SK-N-SH (cell line): ENCODE measurements around the gene BORCS6. TPM values are rescaled to one million over a fixed set of nuclear protein-coding genes. Genes with fewer than 3 reads are reported as not detected.

Experiments
- CTCF ChIA-PET: fragments of 300-600, 350-600 bp; formaldehyde crosslinking; extraction: SDS; loops from one replicate; lab custom pipeline; 2021; lab: Yijun Ruan, JAX
- POLR2A ChIA-PET: fragments of 350-600 bp; sonication (Branson Sonifier 250); formaldehyde crosslinking; extraction: SDS; loops from one replicate; lab custom pipeline; 2020; ENCODE audit warnings: antibody characterized with exemption, inconsistent platforms; lab: Yijun Ruan, JAX
- DNase-seq: peaks from one replicate; pipeline ENCODE4 v3.0.0; 2012
- H2AFZ ChIP-seq: fragments of 200-600 bp; sonication (generic); 2 replicates; pipeline ENCODE4 v1.8.1; 2016; ENCODE audit warnings: antibody characterized with exemption, mild to moderate bottlenecking, low read depth
- H3F3A ChIP-seq: fragments of 200-600 bp; sonication (generic); replicated peaks from 2 replicates; pipeline ENCODE3; 2016; ENCODE audit warnings: antibody characterized with exemption, mild to moderate bottlenecking; ENCODE audit not compliant: insufficient read depth
- H3K27ac ChIP-seq, 2 experiments: fragments of 200-500 bp in 1 of 2; fragments of 200-600 bp in 1 of 2; sonication (Bioruptor generic) in 1 of 2; sonication (generic), shearing (Covaris generic) in 1 of 2; 2 replicates each; pipeline versions ENCODE4 v1.5.1 to v1.6.1; 2014 to 2016; ENCODE audit warnings: low read depth in 2 of 2, inconsistent platforms in 1 of 2, low read length in 1 of 2, mild to moderate bottlenecking in 1 of 2, mixed read lengths in 1 of 2
- H3K27me3 ChIP-seq: fragments of 200-600 bp; sonication (generic), shearing (Covaris generic); 2 replicates; pipeline ENCODE4 v1.6.1; 2016; ENCODE audit warnings: mixed run types; ENCODE audit not compliant: insufficient read depth
- H3K36me3 ChIP-seq, 2 experiments: fragments of 200-500 bp in 1 of 2; fragments of 200-600 bp in 1 of 2; sonication (Bioruptor generic) in 1 of 2; sonication (generic) in 1 of 2; replicated peaks in 1 of 2; 2 replicates each; pipeline versions ENCODE3 to v1.5.1; 2014 to 2016; ENCODE audit warnings: low read length in 1 of 2, mild to moderate bottlenecking in 1 of 2; ENCODE audit not compliant: insufficient read depth in 2 of 2, control insufficient read depth in 1 of 2
- H3K4me1 ChIP-seq, 2 experiments: fragments of 200-500 bp in 1 of 2; fragments of 200-600 bp in 1 of 2; sonication (Bioruptor generic) in 1 of 2; sonication (generic), shearing (Covaris generic) in 1 of 2; 2 replicates each; pipeline versions ENCODE4 v1.5.1 to v1.6.1; 2014 to 2016; ENCODE audit warnings: low read depth in 1 of 2, low read length in 1 of 2, mixed run types in 1 of 2; ENCODE audit not compliant: insufficient read depth in 2 of 2, control insufficient read depth in 1 of 2
- H3K4me2 ChIP-seq: fragments of 200-600 bp; sonication (generic), shearing (Covaris generic); 2 replicates; pipeline ENCODE4 v1.6.1; 2017; ENCODE audit warnings: mixed run types
- H3K4me3 ChIP-seq, 2 experiments: fragments of 200-500 bp in 1 of 2; fragments of 200-600 bp in 1 of 2; sonication (Bioruptor generic) in 1 of 2; sonication (generic), shearing (Covaris generic) in 1 of 2; 2 replicates each; pipeline versions ENCODE4 v1.5.1 to v1.8.1; 2014 to 2016; ENCODE audit warnings: low read depth in 2 of 2, inconsistent platforms in 1 of 2, low read length in 1 of 2, mild to moderate bottlenecking in 1 of 2, mixed read lengths in 1 of 2, moderate library complexity in 1 of 2
- H3K79me2 ChIP-seq: fragments of 200-600 bp; sonication (generic); 2 replicates; pipeline ENCODE4 v1.8.1; 2017; ENCODE audit warnings: mild to moderate bottlenecking; ENCODE audit not compliant: insufficient read depth
- H3K9ac ChIP-seq: fragments of 200-600 bp; sonication (generic); 2 replicates; pipeline ENCODE4 v1.6.1; 2017; ENCODE audit warnings: mixed run types
- H3K9me2 ChIP-seq: fragments of 200-600 bp; sonication (generic); 2 replicates; pipeline ENCODE4 v1.6.1; 2017; ENCODE audit warnings: mixed run types
- H3K9me3 ChIP-seq: fragments of 200-600 bp; sonication (generic); 2 replicates; pipeline ENCODE4 v1.6.1; 2017; ENCODE audit warnings: mixed run types, mild to moderate bottlenecking, moderate library complexity
- H4K20me1 ChIP-seq: fragments of 200-600 bp; sonication (generic); 2 replicates; pipeline ENCODE4 v1.6.1; 2017; ENCODE audit warnings: mild to moderate bottlenecking, mixed run types; ENCODE audit not compliant: insufficient read depth
- CHD2 ChIP-seq: fragments of 150-350 bp; IDR thresholded peaks from 2 replicates; pipeline ENCODE4 v1.6.1; 2018; ENCODE audit warnings: low read length; ENCODE audit not compliant: partially characterized antibody
- EP300 ChIP-seq, 2 experiments: IDR thresholded peaks; 2 replicates each; pipeline versions ENCODE4 v1.4.0 to v1.6.1; 2012; ENCODE audit warnings: borderline replicate concordance in 1 of 2, low read depth in 1 of 2, low read length in 1 of 2
- EZH2phosphoT487 ChIP-seq: fragments of 200-600 bp; sonication (generic); IDR thresholded peaks from 2 replicates; pipeline ENCODE4 v1.6.1; 2017; ENCODE audit warnings: low read depth, mixed run types, mild to moderate bottlenecking, antibody characterized with exemption, moderate library complexity, borderline replicate concordance
- FOSL2 ChIP-seq: IDR thresholded peaks from 2 replicates; pipeline ENCODE4 v1.4.0; 2012; ENCODE audit warnings: low read depth, mild to moderate bottlenecking, moderate library complexity, borderline replicate concordance
- FOXM1 ChIP-seq: IDR thresholded peaks from 2 replicates; pipeline ENCODE4 v1.4.0; 2012; ENCODE audit warnings: low read depth, mild to moderate bottlenecking
- GABPA ChIP-seq: IDR thresholded peaks from 2 replicates; pipeline ENCODE4 v1.4.0; 2012; ENCODE audit warnings: low read depth, mild to moderate bottlenecking
- MEF2A ChIP-seq: IDR thresholded peaks from 2 replicates; pipeline ENCODE4 v1.4.0; 2012; ENCODE audit warnings: low read depth, borderline replicate concordance
- MXI1 ChIP-seq: IDR thresholded peaks from 2 replicates; pipeline ENCODE4 v1.6.1; 2012; ENCODE audit warnings: mild to moderate bottlenecking, low read depth, low read length, improper control_type of control experiment
- NFIC ChIP-seq: IDR thresholded peaks from 2 replicates; pipeline ENCODE4 v1.4.0; 2012; ENCODE audit warnings: borderline replicate concordance
- NRF1 ChIP-seq: IDR thresholded peaks from 2 replicates; pipeline ENCODE4 v1.6.1; 2012; ENCODE audit warnings: low read depth, mild to moderate bottlenecking, low read length
- POLR2AphosphoS5 ChIP-seq: IDR thresholded peaks from 2 replicates; pipeline ENCODE4 v1.6.1; 2012; ENCODE audit warnings: low read depth, low read length
- RCOR1 ChIP-seq: fragments of 150-350 bp; IDR thresholded peaks from 2 replicates; pipeline ENCODE4 v1.6.1; 2017; ENCODE audit warnings: antibody characterized with exemption, low read length
- RFX5 ChIP-seq: IDR thresholded peaks from 2 replicates; pipeline ENCODE4 v1.6.1; 2012; ENCODE audit warnings: mild to moderate bottlenecking, improper control_type of control experiment, low read length
- TEAD4 ChIP-seq: IDR thresholded peaks from 2 replicates; pipeline ENCODE4 v1.4.0; 2012; ENCODE audit warnings: mild to moderate bottlenecking, borderline replicate concordance; ENCODE audit not compliant: insufficient read depth
- WGBS: methylation state at CpG from one replicate; pipeline ENCODE4 v1.1.6; 2017; ENCODE audit warnings: low lambda C conversion rate; 5-methylcytosine and 5-hydroxymethylcytosine counted together
- polyA plus RNA-seq, 3 experiments: library from polyadenylated mRNA; depleted of rRNA; stranded (reverse); fragments of >200 nt; gene quantifications; 2 replicates each; pipeline ENCODE4 v1.2.3, GENCODE V29; 2012
- TF ChIP-seq, protein P1 (sequence below): fragments of 150-350 bp; IDR thresholded peaks from 2 replicates; pipeline ENCODE4 v1.6.1; 2017; ENCODE audit warnings: antibody characterized with exemption, low read length, low read depth, borderline replicate concordance
- TF ChIP-seq, protein P2 (sequence below): IDR thresholded peaks from 2 replicates; pipeline ENCODE4; 2012
- TF ChIP-seq, protein P3 (sequence below): IDR thresholded peaks from 2 replicates; pipeline ENCODE4 v1.4.0; 2012; ENCODE audit warnings: low read depth, borderline replicate concordance
- TF ChIP-seq, protein P4 (sequence below): fragments of 200-600 bp; sonication (generic); IDR thresholded peaks from 2 replicates; pipeline ENCODE4 v1.6.1; 2017; ENCODE audit warnings: antibody characterized with exemption, mild to moderate bottlenecking, moderate library complexity
- TF ChIP-seq, protein P5 (sequence below): fragments of 150-350 bp; IDR thresholded peaks from 2 replicates; pipeline ENCODE4 v1.6.1; 2016; ENCODE audit warnings: mild to moderate bottlenecking, low read depth, low read length

Gene BORCS6
- polyA plus RNA-seq, 1 of the 3 experiments (the other 2 are of a cell fraction): 4.3 TPM

DNA sequence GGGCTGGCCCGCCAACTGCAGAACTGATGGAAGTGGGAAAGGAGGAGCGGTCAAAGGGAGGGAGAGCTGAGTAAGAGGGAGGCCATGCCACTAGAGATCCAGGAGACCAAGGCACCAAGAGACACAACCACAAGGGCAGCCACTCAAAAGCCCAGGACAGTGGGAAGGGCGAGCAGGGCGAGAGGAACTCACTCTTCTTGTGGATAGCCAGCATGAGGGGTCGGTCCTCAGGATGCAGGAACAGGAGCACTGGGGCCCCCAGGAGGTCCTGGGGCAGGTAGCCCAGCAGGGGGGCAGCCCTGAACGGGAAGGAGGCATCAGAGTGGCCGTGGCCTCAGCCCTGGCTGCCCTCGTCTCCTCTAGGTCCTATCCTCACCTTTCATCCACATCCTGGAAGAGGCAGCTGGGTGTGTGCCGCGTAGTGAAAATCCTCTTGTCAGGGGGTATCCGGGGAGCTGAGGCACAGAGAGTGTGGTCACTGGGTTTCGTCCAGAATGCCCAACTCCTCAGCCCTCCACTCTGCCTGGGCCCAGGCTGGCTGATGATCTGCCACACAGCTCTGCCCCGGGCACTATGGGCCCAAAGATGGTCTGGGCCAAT lies 42.1 kb downstream of the BORCS6 start:
- Histone ChIP-seq H3K27ac (no peak overlapping the region), H3K4me1 (peaks cover 12 to 13% of the 10 kb centered on the region in 2 experiments; a peak in 3 of 4 replicates), H3K4me2 (no peak overlapping the region), H3K9ac (no peak overlapping the region)
- 90% methylated on average over 13 of the region's 13 CpGs for WGBS
- TF ChIP-seq MXI1: no peak
- TF ChIP-seq, protein P1, sequence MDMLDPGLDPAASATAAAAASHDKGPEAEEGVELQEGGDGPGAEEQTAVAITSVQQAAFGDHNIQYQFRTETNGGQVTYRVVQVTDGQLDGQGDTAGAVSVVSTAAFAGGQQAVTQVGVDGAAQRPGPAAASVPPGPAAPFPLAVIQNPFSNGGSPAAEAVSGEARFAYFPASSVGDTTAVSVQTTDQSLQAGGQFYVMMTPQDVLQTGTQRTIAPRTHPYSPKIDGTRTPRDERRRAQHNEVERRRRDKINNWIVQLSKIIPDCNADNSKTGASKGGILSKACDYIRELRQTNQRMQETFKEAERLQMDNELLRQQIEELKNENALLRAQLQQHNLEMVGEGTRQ: no peak
- TF ChIP-seq GABPA: no peak
- TF ChIP-seq NFIC: no peak
- TF ChIP-seq FOSL2: no peak
- TF ChIP-seq NRF1: no peak
- TF ChIP-seq, protein P2, sequence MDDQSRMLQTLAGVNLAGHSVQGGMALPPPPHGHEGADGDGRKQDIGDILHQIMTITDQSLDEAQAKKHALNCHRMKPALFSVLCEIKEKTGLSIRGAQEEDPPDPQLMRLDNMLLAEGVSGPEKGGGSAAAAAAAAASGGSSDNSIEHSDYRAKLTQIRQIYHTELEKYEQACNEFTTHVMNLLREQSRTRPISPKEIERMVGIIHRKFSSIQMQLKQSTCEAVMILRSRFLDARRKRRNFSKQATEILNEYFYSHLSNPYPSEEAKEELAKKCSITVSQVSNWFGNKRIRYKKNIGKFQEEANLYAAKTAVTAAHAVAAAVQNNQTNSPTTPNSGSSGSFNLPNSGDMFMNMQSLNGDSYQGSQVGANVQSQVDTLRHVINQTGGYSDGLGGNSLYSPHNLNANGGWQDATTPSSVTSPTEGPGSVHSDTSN: no peak
- TF ChIP-seq POLR2AphosphoS5: no peak
- no peak for TF ChIP-seq FOXM1
- TF ChIP-seq EP300 (IDR thresholded peaks at IDR 0.05; ENCODE audit: borderline replicate concordance in 1 of 2, low read depth in 1 of 2, low read length in 1 of 2): no peak
- no peak for TF ChIP-seq RFX5
- TF ChIP-seq RCOR1: no peak
- no peak for TF ChIP-seq TEAD4
- no peak for TF ChIP-seq EZH2phosphoT487
- TF ChIP-seq, protein P3, sequence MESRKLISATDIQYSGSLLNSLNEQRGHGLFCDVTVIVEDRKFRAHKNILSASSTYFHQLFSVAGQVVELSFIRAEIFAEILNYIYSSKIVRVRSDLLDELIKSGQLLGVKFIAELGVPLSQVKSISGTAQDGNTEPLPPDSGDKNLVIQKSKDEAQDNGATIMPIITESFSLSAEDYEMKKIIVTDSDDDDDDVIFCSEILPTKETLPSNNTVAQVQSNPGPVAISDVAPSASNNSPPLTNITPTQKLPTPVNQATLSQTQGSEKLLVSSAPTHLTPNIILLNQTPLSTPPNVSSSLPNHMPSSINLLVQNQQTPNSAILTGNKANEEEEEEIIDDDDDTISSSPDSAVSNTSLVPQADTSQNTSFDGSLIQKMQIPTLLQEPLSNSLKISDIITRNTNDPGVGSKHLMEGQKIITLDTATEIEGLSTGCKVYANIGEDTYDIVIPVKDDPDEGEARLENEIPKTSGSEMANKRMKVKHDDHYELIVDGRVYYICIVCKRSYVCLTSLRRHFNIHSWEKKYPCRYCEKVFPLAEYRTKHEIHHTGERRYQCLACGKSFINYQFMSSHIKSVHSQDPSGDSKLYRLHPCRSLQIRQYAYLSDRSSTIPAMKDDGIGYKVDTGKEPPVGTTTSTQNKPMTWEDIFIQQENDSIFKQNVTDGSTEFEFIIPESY: no peak
- TF ChIP-seq CHD2: no peak
- TF ChIP-seq, protein P4, sequence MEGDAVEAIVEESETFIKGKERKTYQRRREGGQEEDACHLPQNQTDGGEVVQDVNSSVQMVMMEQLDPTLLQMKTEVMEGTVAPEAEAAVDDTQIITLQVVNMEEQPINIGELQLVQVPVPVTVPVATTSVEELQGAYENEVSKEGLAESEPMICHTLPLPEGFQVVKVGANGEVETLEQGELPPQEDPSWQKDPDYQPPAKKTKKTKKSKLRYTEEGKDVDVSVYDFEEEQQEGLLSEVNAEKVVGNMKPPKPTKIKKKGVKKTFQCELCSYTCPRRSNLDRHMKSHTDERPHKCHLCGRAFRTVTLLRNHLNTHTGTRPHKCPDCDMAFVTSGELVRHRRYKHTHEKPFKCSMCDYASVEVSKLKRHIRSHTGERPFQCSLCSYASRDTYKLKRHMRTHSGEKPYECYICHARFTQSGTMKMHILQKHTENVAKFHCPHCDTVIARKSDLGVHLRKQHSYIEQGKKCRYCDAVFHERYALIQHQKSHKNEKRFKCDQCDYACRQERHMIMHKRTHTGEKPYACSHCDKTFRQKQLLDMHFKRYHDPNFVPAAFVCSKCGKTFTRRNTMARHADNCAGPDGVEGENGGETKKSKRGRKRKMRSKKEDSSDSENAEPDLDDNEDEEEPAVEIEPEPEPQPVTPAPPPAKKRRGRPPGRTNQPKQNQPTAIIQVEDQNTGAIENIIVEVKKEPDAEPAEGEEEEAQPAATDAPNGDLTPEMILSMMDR: no peak
- TF ChIP-seq MEF2A: no peak
- TF ChIP-seq, protein P5, sequence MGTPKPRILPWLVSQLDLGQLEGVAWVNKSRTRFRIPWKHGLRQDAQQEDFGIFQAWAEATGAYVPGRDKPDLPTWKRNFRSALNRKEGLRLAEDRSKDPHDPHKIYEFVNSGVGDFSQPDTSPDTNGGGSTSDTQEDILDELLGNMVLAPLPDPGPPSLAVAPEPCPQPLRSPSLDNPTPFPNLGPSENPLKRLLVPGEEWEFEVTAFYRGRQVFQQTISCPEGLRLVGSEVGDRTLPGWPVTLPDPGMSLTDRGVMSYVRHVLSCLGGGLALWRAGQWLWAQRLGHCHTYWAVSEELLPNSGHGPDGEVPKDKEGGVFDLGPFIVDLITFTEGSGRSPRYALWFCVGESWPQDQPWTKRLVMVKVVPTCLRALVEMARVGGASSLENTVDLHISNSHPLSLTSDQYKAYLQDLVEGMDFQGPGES: no peak
- TF ChIP-seq, all 33 proteins: peak for 0
- Histone ChIP-seq H3K4me3 (no peak overlapping the region), H2AFZ (no peak overlapping the region), H4K20me1 (peaks cover 9% of the 10 kb centered on the region; the same call in 1 of the 2 replicates), H3K79me2 (peaks cover 16% of the 10 kb centered on the region; the same call in 1 of the 2 replicates), H3F3A (peaks cover 8% of the 10 kb centered on the region), H3K27me3 (no peaks in the 10 kb centered on the region), H3K9me2 (no peaks in the 10 kb centered on the region), H3K36me3 (peaks cover 14 to 54% of the 10 kb centered on the region in 2 experiments), H3K9me3 (no peaks in the 10 kb centered on the region)
- no peak for DNase-seq
- POLR2A ChIA-PET: no interaction called here
- CTCF ChIA-PET: interaction anchor here (0.8 to 1.9 kb wide), 2 partner anchors 9 to 10 kb away, joined by 3 to 12 read pairs; no protein-coding TSS in a partner anchor
